HG02678 (cell line): ENCODE results near the gene CFAP119.

Source experiments
- ATAC-seq: cut with Tn5 transposase; IDR thresholded peaks from one replicate; pipeline ENCODE4 v1.9.1; 2021; ENCODE audit warnings: mild to moderate bottlenecking, moderate library complexity; ENCODE audit not compliant: unreplicated experiment

Gene CFAP119

DNA sequence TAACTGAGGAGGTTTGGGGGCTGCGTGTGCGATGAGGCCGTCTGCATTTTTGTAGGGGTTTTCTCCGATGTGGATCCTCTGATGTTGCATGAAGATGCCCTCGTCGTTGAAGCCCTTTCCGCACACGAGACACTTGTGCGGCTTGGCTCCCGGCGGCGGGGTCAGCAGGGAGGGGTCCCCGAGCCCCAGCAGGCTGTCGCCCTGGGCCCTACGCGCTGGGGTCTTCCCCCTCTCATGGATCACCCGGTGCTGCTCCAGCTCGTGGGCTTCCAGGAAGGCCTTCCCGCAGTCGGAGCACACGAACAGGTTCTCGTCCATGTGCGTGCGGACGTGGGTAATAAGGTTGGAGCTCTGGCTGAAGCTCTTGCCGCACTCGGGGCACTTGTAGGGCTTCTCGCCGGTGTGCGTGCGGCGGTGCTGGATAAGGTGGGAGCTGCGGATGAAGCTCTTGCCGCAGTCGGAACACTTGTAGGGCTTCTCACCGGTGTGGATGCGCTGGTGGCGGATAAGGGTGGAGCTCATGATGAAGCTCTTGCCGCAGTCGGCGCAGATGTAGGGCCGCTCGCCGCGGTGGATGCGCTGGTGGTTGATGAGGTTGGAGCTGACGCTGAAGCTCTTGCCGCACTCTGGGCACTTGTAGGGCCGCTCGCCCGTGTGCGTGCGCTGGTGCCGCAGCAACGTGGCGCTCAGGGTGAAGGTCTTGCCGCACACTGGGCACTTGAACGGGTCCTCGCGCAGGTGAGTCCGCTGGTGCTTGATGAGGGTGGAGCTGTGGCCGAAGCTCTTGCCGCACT lies 20.8 kb upstream of the CFAP119 start:
- ATAC-seq, result no peak

DNA sequence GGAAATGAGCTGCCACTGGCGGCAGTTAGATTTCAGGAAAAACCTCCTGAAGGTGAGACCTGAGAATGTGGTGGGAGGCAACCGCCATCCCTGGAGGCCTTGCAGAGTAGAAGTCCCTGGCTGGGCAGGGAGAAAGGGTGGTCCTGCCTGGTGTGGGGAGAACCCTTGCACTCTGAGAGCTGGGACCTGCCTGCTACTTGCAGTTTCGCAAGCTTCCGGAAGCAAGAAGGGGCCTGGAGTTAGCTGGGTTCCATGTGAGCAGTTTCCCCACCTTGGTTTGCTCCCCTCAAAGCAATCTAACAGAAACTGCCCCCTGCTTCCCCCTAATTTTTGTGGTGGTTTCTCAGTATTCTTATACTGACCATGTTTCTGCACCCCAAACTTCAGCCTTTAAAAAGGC lies 18.7 kb upstream of the CFAP119 start:
- ATAC-seq, result no peak

DNA sequence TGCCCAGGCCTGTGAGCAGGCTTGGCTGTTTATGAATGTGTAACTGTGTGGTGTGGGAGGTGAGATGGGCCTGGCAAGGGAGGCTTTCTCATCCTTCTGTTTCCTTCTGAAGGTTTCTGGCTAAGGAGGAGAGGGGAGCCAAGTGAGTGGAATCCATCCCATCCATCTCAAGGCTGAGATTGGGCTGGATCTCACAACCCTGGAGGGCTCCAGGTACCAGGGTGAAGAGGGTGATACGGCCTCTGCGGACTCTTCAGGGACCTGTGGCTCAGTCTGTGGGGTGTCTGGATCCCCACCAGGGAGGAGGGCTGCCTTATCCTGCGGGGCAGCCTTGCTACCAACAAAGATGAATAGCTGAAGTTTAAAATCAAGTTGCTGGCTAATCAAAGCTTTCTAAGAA lies 18.2 kb upstream of the CFAP119 start:
- no peak for ATAC-seq

DNA sequence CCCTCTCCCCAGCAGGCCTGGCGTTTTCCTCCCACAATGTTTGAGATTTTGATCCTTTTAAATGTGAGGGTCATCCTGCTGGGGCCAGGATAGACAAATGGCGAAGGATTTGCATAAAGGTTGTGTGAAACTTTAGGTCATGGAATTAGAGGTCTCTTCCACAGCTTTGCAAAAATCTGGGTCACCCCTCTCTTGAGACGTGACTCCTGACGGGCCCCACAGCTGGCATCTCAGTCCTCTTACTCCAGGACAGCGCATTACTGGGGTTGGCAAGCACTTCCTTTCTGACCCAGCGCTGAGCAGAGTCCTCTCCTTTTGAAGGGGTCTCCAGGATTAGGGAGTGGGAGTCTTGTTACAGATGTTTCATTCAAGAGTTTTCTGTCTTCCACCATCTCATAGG lies 17.7 kb upstream of the CFAP119 start:
- ATAC-seq, result no peak

DNA sequence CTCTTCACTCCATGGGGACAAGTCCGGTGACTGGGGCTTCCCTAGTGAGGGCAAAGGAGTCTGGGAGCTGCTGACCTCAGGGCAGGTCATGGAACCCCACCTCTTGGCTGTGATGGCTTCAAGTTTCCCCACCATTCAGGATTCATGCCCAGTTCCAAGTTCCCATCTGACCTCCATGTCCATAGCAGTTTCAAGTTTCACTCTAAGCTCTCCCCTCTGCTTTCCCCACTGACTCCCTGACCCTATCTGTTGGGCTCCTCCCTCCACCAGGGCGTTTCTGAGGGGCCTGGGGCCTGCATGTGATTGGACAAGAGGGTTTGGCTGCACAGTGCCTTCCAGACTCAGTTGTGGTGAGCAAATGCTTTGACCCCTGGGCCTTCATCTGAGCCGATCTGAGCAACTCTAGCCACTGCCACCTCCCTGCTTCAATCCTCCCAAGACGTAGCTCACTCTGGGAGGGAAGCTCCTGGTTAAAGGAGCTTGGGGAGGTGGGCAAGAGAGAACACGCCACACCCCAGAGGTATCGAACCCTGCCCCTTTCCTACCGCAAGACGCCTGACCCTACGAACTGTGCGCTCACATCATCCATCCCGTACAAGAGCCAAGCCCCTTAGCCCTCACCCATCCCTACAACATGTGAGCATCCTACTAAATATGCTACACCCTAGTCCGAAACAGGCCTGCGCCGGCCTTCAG lies 16.8 kb upstream of the CFAP119 start:
- ATAC-seq, result no peak

DNA sequence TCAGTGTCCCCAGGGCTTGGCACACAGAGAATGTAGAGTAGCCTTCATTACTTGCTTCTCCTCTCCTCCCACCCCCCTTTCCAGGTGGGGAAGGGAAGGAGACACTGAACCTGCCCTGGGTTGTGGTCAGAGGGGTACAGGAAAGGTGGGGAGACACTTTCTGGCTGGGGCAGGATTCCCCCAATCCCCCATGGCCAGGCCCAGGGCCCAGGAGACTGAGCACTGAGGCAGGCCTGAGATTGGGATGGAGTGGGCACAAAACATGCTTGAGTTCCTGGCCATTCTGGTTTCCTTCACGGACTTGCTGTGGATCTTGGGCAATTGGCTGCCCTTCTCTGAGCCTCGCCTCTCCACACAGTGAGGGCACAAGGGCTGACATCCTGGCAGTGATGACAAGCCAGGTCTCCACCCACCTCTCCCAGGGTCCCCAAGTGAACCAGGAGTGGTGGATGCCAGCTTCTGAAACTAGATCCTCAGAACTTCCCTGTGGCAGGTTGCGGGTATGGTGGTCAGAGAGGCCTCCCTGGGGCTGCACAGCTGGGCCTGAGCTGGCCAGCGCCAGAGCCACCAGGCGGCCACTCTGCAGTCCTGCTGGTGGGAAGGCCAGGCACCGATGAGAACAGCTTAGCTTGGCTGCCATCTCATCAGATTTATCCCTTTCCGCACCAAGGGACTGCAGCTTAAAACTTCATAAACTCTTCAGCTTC lies 15.9 kb upstream of the CFAP119 start:
- ATAC-seq, result no peak

DNA sequence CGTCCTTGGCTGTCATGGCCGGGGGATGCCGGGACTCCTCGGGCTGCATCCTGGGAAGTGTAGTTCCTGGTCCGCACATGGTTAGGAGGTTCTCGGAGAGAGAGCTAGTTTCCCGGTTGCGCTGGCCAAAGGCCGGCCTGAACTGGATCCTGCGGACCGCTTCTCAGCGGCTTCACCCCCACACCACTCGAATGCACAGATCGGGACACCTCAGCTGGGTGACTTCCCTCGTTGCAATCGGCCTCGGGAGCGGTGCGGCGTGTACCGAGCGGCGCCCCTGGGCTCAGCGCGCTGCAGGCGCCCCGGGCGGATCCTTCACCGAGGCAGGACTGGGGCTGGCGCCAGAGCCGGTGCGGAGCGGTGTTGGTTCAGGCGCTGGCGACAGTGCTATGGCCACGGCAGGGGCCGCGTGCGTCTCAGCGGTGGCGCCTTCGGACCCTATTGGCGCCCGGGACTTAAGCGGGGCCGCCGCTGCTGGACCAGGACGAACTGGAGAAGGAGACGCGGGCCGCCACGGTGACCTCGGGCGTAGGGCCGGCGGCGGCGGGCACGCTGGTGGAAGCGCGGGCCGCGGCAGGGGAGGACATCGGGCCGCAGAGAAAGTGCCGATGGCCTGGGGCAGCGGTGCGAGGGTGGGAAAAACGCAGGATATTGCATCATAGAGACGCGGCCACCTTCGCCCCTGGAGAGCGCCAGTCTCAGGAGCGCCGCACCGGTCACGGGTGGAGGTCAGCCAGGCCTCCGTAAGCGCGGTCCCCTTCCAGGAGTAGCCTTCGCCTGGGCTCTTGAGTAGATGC lies 13.7 kb upstream of the CFAP119 start:
- peak; percentile 71 for ATAC-seq

DNA sequence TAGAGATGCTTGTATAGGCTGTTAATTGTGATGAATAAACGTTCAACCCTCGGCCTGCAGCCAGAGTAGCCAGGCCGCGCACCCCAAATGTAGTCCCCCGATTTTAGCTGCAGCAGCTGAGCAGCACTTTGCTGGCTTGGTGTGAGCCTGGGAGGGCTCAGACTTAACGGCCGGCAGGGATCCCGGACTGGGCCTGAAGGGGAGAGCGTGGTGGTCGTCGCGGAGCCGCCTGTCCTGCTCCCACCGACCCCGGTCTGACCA lies 13.2 kb upstream of the CFAP119 start:
- ATAC-seq, result peak; percentile 7

DNA sequence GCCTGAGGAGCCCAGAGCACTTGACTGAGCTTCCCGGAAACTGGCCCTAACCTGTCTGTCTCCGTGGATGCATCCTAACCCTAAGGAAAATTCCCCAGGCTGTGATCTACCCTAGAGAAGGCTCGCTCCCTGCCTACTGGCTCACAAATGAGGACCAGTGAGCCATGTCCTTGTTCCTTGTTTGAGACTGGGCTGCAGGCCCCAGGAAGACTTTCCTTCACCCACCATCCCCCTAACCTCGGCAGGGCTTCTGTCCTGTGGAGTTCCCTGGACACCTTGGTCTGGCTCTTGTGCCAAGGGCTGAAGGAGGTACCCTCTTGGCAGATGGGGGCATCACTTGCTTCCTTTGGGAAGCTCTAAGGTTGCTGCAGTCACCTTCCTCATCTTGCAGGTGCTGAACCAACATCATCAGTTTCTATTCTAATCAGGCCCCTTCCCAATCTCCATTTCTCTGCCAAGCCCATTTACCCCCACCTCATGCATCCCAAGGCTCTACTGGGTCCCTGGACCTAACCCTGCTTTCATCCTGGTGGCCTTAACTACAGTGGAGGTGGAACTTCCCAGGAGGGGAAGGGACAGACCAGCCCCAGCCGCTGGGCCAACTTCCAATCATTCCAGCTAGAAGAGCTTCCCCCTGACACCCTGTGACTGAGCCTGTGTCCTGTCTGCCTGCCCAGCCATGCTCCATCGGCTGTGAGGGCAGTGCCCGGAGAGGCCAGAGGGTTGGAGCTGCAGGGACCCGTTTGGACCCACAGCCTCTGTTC lies 12.7 kb upstream of the CFAP119 start:
- no peak for ATAC-seq

DNA sequence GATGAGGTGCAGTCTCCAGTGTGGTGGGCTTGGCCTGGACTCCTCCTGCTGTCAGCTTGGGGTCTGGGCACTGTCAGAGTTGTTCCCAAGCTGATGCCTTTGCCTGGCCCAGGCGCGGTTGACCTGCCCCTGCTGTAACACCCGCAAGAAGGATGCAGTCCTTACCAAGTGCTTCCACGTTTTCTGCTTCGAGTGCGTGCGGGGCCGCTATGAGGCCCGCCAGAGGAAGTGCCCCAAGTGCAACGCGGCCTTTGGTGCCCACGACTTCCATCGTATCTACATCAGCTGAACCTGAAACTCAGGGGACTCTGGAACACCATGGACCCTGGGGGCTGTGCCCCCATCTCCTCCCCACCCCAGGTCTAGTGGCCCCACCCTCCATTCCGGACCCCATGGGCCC lies 12.0 kb upstream of the CFAP119 start:
- ATAC-seq, result no peak

DNA sequence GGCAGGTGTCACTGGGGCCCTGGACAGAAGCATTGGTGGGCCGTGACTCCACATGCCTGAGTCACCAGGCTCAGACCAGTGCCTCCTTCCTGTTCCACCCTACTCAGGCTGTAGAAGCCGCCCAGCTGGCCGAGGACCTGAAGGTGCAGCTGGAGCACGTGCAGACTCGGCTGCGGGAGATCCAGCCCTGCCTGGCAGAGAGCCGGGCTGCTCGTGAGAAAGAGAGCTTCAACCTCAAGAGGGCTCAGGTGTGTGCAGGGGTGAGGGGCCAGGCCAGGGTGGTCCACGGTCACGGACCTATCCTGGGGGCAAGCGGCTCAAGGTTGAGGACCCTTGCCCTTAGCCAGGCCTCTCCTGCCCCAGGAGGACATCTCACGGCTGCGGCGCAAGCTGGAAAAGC lies 9.9 kb upstream of the CFAP119 start:
- ATAC-seq, result no peak

DNA sequence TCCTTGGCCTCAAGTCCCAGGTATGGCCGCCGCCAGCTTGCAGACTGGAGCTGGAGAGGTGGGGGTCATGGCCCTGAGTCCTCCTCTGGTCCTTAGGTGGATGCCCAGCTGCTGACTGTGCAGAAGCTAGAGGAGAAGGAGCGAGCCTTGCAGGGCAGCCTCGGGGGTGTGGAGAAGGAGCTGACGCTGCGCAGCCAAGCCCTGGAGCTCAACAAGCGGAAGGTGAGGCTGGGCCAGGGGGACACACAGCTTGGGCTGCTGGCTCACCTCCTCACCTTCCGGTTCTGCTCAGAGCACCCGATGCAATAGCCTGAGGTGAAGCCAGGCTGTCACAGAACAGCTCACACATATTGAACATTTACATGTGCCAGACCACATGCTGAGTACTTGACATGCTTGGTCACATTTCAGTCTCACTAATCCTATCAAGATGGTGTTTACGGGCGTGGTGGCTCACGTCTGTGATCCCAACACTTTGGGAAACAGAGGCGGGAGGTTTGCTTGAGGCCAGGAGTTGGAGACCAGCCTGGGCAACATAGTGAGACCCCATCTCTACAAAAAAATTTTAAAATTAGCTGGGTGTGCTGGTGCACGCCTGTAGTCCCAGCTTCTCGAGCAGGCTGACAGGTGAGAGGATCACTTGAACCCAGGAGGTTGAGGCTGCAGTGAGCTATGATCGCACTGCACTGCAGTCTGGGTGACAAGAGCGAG lies 7.7 kb upstream of the CFAP119 start:
- no peak for ATAC-seq

DNA sequence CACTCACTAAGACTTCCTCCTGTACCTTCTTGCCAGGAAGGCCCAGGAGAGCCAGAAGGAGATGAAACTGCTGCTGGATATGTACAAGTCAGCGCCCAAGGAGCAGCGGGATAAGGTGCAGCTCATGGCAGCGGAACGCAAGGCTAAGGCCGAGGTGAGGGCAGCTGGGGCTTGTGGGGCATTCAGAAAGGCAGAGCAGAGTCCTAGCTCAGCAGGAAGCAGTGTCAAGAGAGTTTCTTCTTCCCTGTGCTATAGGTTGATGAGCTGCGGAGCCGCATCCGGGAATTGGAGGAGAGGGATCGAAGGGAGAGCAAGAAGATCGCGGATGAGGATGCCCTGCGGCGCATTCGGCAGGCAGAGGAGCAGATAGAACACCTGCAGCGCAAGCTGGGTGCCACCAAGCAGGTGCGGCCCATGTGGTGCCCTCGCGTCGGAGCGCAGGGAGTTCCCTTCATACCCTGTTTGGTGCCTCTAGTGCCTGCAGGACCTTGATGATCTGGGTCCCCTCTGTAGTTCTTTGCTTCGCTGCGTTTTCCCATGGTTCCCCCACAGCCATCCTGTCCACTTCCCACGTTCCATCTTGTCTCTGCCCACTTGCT lies 6.8 kb upstream of the CFAP119 start:
- ATAC-seq, result no peak

DNA sequence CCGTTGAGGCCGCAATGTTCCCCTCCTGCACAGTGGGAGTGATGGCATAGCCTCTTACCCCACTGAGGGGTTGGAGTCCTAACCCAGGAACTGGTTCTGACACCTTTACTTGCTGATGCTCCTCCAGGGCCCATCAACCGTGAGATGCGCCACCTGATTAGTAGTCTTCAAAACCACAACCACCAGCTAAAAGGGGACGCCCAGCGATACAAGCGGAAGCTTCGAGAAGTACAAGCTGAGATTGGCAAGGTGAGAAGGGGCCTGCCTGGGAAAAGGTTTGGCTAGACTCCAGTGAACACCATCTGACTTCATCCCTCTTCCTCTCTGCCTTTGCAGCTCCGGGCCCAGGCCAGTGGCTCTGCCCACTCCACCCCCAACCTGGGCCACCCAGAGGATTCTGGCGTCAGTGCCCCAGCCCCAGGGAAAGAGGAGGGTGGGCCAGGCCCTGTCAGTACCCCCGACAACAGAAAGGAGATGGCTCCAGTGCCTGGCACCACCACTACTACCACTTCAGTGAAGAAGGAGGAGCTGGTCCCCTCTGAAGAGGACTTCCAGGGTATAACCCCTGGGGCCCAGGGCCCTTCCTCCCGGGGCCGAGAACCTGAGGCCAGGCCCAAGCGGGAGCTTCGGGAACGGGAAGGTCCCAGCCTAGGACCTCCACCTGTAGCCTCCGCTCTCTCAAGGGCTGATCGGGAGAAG lies 6.1 kb upstream of the CFAP119 start:
- ATAC-seq, result no peak

DNA sequence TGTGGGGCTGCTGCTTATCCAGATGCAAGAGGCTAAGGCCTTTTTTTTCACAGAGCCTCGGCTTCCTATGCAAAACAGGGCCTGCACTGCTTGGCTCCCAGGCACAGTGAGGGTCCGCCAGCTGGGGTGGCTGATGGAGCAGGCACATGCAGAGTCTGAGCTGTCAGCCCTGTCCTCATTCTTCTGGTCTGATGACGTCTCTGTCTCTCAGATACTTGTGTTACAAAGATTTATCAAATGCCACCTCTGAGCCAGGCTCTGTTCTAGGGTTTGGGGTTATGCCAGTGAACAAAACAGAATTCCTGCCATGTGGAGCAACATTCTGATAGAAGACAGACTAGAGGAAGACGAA lies 5.0 kb upstream of the CFAP119 start:
- no peak for ATAC-seq

DNA sequence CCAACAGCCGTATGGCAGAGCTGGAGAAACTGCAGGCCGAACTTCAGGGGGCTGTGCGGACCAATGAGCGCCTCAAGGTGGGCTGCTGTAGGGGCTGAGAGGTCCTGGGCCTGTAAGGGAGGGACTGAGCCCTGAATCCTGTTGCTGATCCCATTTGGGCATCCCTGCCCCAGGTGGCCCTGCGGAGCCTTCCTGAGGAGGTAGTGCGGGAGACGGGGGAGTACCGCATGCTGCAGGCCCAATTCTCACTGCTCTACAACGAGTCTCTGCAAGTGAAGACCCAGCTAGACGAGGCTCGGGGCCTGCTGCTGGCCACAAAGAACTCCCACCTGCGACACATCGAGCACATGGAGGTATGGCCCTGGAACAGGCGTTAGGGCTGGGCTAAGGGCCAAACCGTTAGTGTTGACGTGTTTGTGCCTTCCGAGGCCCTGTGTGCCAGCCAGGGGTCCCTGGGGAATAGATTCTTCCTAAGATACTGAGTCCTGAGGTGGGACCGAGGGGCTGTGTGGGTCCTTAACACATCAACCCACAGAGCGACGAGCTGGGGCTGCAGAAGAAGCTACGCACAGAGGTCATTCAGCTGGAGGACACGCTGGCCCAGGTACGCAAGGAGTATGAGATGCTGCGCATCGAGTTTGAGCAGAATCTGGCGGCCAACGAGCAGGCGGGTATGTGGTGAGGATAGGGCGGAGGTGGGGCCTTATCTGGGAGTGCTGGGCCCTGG lies 4.5 kb upstream of the CFAP119 start:
- ATAC-seq, result no peak

DNA sequence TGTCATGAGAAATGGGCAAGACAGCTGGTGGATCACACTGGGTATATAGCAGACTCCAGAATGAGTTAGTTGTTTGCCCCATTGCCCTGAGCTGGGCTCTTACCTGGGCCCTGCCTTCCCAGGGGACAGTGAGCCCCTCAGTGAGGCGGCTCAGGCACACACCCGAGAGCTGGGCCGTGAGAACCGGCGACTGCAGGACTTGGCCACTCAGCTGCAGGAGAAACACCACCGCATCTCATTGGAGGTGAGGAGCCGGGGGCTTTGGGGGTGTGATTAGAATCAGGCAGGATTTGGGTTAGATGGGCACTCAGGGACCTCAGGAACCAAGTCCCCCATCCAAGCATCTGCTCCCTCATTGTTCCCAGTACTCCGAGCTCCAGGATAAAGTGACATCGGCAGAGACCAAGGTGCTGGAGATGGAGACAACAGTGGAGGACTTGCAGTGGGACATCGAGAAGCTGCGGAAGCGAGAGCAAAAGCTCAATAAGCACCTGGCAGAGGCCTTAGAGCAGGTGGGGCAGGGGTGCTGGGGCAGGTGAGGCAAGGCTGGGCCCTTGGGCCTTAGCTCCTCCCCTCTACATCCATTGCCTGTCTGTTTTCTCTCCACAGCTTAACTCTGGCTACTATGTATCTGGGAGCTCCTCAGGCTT lies 3.1 kb upstream of the CFAP119 start:
- no peak for ATAC-seq

DNA sequence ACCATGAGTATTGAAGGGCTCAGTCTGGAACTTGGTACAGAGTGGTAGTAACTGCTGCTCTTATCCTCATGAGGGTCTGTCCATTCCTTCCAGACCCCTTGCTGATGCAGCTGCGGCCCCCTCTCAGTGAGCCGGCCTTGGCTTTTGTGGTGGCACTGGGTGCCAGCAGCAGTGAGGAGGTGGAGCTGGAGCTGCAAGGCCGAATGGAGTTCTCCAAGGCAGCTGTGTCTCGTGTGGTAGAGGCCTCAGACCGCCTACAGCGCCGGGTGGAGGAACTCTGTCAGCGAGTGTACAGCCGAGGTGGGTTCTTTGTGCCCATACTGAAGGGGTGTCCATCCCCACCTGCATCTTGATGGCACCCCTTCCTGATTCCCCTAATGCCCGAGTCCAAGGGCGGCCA lies 2.2 kb upstream of the CFAP119 start:
- ATAC-seq, result no peak
